ENCODE data around the gene CASZ1. TPM values are rescaled to one million over a fixed set of nuclear protein-coding genes. Genes with fewer than 3 reads are reported as not detected.
A peak's percentile ranks its signal among the peaks of the same experiment; 100 is the strongest.

CASZ1 gene
- total and polyA plus RNA-seq, 5 experiments from 2014 or later, result 0.60 to 13.0 (median 1.4) TPM

DNA sequence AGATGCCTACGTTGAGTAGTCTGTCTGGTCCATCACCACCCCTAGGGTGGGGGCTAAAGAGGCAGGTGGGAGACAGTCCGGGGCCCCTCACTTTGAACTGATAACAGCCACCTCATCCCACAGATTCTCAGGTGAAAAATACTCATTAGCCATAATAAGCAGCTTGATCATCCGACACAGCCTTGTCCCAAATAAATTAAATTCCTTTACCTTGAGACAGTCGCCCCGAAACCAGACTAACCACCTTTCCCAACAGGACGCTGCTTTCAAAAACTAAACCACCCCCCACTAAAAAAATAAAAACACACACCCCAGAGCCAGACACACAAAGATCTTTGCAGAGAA, 103.3 kb downstream of the CASZ1 start:
- POLR2A ChIA-PET, result interaction anchor here (0.6 kb wide), 1 partner anchor 18 kb away, joined by 4 read pairs; no protein-coding TSS in a partner anchor
- peaks cover 11 to 17% (median 16%) of the 10 kb centered on the region in 4 donors for H3K4me1 Mint-ChIP-seq
- DNase-seq (no peak), ATAC-seq (no peak)
- no peaks in the 10 kb centered on the region for H3K9me3 Mint-ChIP-seq
- peak overlapping the region; percentile 79 to 96 (median 92) for H3K4me3 Mint-ChIP-seq
- no peaks in the 10 kb centered on the region for H3K36me3 Mint-ChIP-seq
- H3K27me3 Mint-ChIP-seq, result no peaks in the 10 kb centered on the region
- H3K27ac Mint-ChIP-seq, result peak overlapping the region; percentile 60 to 96 (median 94)

DNA sequence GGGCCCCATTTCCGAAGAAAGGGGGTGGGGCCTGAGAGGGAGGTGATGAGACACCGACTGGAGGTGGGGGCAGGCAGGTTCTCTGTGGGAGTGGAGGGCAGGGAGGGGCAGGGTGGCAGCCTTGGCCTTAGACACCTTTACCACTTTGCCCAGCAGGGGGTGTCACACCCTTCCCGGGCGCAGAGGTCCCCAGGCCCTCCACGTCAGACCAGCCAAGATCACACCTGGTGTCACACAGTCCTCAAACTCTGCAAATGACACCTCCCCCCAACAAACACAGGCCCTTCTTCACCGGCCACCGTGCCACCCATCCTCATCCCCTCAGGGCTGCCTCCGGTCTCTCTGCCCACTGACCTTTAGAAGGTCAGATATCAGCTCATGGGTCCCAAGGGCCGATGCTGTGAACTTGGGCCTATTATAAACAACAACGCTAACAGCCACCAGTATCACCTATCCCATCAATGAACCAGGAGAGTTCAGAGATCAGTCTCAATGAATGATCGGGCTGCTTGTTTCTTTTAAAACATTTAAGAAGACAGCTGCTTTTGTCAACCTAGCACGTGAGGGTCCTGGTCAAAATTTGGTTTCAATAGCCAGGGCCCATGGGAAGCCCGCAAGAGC, 103.9 kb downstream of the CASZ1 start:
- H3K27ac Mint-ChIP-seq, result peak overlapping the region; percentile 46 to 96 (median 82)
- DNase-seq, result peak; percentile 54 to 81 (median 68)
- POLR2A ChIA-PET, result no interaction called here
- H3K36me3 Mint-ChIP-seq, result no peaks in the 10 kb centered on the region
- no peaks in the 10 kb centered on the region for H3K27me3 Mint-ChIP-seq
- peak; percentile 52 to 66 for ATAC-seq
- peaks cover 12 to 19% (median 17%) of the 10 kb centered on the region in 4 donors for H3K4me1 Mint-ChIP-seq
- peak overlapping the region; percentile 72 to 96 (median 88) for H3K4me3 Mint-ChIP-seq
- H3K9me3 Mint-ChIP-seq, result no peaks in the 10 kb centered on the region

DNA sequence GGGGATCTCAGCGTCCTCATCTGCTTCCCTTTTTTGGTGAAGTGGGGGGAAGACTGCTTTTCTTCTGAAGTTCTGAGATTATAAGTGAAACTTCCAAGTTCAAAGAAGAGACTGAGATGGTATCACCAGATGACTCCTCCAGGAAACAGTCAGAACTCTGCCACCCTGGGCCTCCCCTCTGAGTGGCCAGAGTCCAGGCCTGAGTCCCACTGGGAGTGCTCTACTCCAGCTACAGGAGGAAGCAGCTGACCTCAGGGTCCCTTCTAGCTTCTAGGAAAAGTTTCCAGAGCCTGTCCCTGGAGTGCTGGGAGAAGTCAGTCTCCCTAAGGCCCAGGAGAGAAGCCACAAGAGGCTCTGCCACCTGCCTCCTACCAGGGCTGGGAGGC, 104.7 kb downstream of the CASZ1 start:
- Mint-ChIP-seq H3K4me1 (peaks cover 12 to 19% (median 17%) of the 10 kb centered on the region in 4 donors), H3K27me3 (no peaks in the 10 kb centered on the region), H3K36me3 (no peaks in the 10 kb centered on the region), H3K27ac (no peak overlapping the region), H3K4me3 (peak overlapping the region in 1 of 10 donors; percentile 62), H3K9me3 (no peaks in the 10 kb centered on the region)
- no peak for ATAC-seq
- no peak for DNase-seq
- POLR2A ChIA-PET, result no interaction called here

DNA sequence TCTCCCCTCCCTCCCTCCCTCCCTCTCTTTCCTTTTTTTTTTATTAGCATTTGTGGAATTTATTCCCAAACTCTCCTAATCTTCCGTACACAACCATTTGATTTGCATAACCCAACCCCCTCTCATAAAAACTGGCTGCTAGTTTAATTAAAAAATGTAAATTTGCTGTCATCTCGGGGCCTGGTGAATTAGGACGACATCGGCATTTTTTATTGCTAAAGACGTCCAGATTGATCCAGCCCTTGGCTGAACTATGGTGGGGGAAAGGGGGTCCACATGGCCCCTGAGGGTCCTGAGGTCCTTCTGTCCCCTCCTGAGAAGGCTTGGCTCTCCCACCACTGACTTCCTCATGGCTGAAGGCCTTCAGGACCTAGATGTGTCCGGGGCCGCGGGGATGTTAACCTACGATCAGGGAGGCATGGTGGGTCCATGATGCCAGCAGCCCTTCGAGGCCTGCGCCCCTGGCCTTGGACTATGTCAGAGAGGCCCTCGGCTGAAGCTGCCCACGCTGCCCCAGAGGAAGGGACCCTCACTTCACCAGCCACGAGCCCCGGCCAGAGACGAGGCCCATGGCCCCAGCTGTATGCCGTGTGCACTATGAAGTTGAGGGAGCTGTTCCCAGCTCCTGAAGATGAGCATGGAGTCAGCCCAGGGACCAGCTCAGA, 105.2 kb downstream of the CASZ1 start:
- Mint-ChIP-seq H3K4me3 (peak overlapping the region in 1 of 10 donors; percentile 62), H3K9me3 (no peaks in the 10 kb centered on the region), H3K4me1 (peaks cover 12 to 19% (median 17%) of the 10 kb centered on the region in 4 donors), H3K27me3 (no peaks in the 10 kb centered on the region), H3K36me3 (no peaks in the 10 kb centered on the region), H3K27ac (peak overlapping the region in 1 of 10 donors; percentile 11)
- ATAC-seq, result no peak
- POLR2A ChIA-PET, result no interaction called here
- no peak for DNase-seq

DNA sequence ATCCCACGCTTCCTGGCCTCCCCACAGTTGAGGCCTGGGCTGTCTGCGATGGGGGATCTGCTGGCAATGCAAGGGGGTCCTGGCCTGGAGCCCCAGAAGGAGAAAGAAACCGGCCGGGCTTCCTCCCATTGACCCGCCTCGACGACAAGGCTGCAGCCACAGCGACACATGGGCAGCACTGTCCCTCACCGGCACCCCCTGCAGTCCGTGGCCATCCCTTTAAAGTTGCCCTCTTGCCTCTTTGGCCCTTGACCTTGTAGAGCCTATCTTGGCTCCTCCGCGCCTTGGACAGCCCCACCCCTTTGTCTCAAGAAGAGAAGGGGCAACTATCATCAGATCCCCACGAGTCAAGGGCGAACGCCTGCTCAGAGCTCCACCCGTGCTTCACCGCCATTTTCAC, 106.0 kb downstream of the CASZ1 start:
- Mint-ChIP-seq H3K27me3 (no peaks in the 10 kb centered on the region), H3K36me3 (no peaks in the 10 kb centered on the region), H3K27ac (no peak overlapping the region), H3K4me3 (no peak overlapping the region), H3K9me3 (no peaks in the 10 kb centered on the region), H3K4me1 (peaks cover 13 to 17% (median 16%) of the 10 kb centered on the region in 4 donors)
- DNase-seq (no peak), ATAC-seq (no peak)
- POLR2A ChIA-PET, result interaction anchor here (0.6 kb wide), 1 partner anchor 330 kb away, joined by 3 read pairs; no protein-coding TSS in a partner anchor

DNA sequence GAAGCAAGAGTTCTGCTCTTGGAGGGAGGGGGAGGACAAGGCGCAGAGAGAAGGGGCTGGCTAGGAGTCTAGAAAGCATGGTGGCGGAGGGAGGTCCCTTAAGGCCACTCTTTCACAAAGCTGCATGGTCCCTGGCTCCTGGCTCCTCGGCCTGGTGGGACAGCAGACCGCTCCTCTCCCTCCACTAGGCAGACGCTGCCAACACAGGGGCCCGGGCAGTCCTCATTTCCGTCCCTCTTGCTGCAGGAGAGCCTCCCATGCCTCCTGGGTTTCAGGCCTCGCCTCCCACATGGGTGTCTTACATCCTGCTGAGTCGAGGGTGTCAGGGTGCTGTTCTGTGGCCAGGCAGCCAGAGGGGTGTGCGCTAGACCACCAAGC, 108.0 kb downstream of the CASZ1 start:
- H3K36me3 Mint-ChIP-seq, result no peaks in the 10 kb centered on the region
- peak overlapping the region in 1 of 10 donors; percentile 51 for H3K27ac Mint-ChIP-seq
- H3K4me3 Mint-ChIP-seq, result no peak overlapping the region
- DNase-seq (no peak), ATAC-seq (no peak)
- peaks cover 12 to 15% (median 14%) of the 10 kb centered on the region in 4 donors for H3K4me1 Mint-ChIP-seq
- no peaks in the 10 kb centered on the region for H3K27me3 Mint-ChIP-seq
- POLR2A ChIA-PET, result no interaction called here
- no peaks in the 10 kb centered on the region for H3K9me3 Mint-ChIP-seq

DNA sequence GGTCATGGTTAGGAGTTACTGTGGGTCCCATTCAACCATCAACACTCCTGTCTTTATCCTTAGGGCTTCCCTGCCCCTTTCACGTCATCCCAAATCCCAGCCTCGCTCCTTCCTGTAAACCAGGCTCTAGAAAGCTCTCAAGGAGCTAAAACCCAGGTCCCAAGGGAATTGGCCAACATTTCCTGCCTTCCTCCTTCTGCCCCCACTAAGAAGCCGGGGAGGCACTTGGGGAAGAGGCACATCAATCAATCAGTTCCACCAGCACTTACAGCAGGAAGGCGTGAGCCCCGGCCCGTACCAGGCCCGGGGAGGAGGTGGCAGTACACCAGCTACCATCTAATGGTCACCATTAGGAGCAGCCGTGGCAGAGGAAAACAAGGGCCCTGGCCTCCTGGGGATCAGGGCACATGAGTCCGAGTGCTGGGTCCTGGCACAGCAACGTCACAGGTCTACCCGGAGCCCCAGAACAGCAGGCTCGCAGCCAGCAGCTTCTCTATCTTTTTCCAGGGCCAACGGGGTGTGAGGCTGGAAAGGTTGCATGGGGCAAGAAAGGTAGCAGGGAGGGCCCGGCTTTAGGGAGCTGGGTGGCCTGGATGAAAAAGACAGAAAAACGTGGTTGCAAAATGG, 108.6 kb downstream of the CASZ1 start:
- H3K9me3 Mint-ChIP-seq, result no peaks in the 10 kb centered on the region
- ATAC-seq (no peak), DNase-seq (no peak)
- no peaks in the 10 kb centered on the region for H3K36me3 Mint-ChIP-seq
- H3K4me3 Mint-ChIP-seq, result no peak overlapping the region
- no peaks in the 10 kb centered on the region for H3K27me3 Mint-ChIP-seq
- peaks cover 9 to 12% (median 10%) of the 10 kb centered on the region in 4 donors for H3K4me1 Mint-ChIP-seq
- POLR2A ChIA-PET, result no interaction called here
- peak overlapping the region in 2 of 10 donors; percentile 51 to 84 for H3K27ac Mint-ChIP-seq

DNA sequence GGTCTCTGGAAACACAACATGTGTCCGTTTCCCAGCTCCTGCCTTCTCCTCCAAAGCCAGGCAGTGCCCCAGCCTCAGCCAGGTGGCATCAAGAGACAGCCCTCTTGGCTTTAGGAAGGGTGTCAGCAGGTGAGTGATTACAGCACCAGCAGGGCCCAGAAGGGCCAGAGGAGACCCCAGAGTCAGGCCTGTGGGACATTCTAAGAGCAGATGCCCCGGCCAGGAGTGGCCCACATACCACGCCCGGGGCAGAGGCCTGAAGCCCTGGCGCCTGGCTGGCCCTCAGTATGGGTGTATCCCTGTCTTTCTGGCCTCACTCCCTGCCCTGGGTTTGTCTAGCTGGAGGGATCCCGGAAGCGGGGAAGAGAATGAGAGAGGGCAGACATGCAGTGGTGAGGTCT, 109.2 kb downstream of the CASZ1 start:
- no peaks in the 10 kb centered on the region for H3K36me3 Mint-ChIP-seq
- no peak for ATAC-seq
- no peak for DNase-seq
- peak overlapping the region in 2 of 10 donors; percentile 24 to 84 for H3K27ac Mint-ChIP-seq
- H3K9me3 Mint-ChIP-seq, result no peaks in the 10 kb centered on the region
- H3K27me3 Mint-ChIP-seq, result no peaks in the 10 kb centered on the region
- H3K4me1 Mint-ChIP-seq, result peaks cover 4 to 11% (median 7%) of the 10 kb centered on the region in 4 donors
- POLR2A ChIA-PET, result no interaction called here
- H3K4me3 Mint-ChIP-seq, result no peak overlapping the region

DNA sequence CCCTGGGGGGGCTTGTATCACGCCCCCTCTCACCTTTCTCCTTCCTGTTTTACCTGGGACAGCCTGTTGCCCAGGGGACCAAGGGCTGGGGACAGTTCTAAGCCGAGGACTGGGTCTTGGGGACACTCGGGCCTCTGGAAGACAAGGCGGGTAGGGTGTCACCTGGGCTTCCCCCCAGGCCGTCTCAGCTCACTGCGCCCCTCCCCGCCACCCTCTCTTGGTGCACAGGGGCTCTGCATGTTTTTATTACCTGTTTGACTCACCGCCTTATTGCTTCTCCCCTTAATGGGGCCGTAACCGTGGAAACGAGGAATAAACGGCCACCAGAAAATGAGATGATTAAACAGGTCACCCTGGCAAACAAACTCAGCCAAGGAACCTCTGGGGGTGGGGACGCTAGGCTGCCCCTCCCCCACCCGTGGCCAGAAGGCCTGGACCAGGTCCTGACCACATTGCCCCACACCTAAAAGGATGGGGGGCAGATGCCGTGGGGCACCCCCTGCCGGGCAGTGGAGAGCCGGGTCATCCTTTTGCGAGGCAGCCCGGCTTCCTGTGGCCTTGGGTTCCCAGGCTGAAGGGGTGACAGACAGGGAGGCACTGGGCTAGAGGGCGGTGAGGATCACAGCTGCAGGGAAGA, 109.9 kb downstream of the CASZ1 start:
- Mint-ChIP-seq H3K4me1 (peaks cover 4 to 14% (median 7%) of the 10 kb centered on the region in 4 donors), H3K4me3 (no peak overlapping the region), H3K27me3 (no peaks in the 10 kb centered on the region), H3K36me3 (no peaks in the 10 kb centered on the region), H3K27ac (peak overlapping the region in 1 of 10 donors; percentile 84), H3K9me3 (no peaks in the 10 kb centered on the region)
- ATAC-seq (no peak), DNase-seq (no peak)
- POLR2A ChIA-PET, result no interaction called here

DNA sequence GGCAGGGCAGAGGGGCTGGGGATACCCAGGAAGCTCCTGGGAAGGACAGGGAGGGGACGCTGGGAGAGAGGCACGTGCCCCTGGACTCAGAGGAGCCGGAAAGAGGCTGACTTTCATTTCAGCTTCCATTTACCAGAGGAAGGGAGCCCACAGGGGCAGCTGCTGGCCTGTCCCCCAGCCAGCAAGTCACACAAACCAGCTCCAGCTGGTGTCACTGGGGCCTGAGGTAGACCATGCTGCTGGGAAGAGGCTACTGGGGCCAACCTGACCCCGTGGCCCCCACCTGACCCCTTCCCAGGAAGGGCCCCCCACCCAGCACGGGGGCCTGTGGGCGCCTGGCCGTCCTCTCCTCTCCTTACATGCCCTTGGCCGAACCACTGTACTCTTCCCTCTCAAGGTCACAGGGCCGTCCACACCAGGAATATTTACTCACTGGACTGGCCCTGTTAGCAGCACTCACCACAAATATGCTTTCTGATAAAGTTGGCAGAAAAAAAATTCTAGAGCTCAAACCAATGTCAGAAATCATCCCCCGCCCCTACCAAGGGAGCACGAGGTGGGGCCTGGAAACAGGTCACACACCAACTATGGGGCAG, 110.5 kb downstream of the CASZ1 start:
- DNase-seq (no peak), ATAC-seq (no peak)
- H3K4me3 Mint-ChIP-seq, result no peak overlapping the region
- H3K36me3 Mint-ChIP-seq, result no peaks in the 10 kb centered on the region
- peak overlapping the region in 2 of 10 donors; percentile 14 to 46 for H3K27ac Mint-ChIP-seq
- POLR2A ChIA-PET, result no interaction called here
- H3K9me3 Mint-ChIP-seq, result no peaks in the 10 kb centered on the region
- H3K27me3 Mint-ChIP-seq, result no peaks in the 10 kb centered on the region
- H3K4me1 Mint-ChIP-seq, result peaks cover 4 to 20% (median 8%) of the 10 kb centered on the region in 4 donors

DNA sequence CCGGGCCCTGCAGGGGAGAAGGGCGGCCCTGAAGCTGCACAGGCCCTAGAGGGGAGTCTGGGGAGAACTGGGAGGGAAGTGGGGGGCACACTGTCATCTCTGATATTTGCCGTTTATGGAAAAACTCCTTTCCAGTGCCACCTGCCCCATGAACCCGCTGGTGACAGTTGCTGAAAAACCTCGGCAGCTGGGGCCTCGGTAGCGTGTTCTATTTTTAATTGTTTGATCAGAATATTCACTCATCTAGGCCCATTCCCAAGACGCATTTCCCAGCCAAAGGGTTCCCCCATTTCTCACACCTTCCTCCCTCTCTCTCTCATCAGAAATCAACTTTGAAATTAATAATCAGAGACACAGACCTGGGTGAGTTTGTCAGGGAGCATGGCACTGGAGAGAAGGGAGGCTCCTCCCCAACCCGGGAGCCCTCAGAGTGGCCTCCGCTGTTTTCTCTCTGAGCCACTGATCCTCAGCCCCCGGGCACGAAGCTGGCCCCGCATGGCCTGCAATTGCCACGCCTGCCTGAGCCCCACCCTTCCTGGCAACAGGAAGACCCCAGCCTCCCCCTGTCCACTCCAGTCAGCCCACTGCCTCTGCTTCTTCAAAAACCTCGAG, 111.1 kb downstream of the CASZ1 start:
- Mint-ChIP-seq H3K9me3 (no peaks in the 10 kb centered on the region), H3K4me3 (no peak overlapping the region), H3K36me3 (no peaks in the 10 kb centered on the region), H3K4me1 (peaks cover 4 to 22% (median 8%) of the 10 kb centered on the region in 4 donors), H3K27ac (peak overlapping the region in 1 of 10 donors; percentile 14), H3K27me3 (no peaks in the 10 kb centered on the region)
- DNase-seq (no peak), ATAC-seq (no peak)
- POLR2A ChIA-PET, result no interaction called here

DNA sequence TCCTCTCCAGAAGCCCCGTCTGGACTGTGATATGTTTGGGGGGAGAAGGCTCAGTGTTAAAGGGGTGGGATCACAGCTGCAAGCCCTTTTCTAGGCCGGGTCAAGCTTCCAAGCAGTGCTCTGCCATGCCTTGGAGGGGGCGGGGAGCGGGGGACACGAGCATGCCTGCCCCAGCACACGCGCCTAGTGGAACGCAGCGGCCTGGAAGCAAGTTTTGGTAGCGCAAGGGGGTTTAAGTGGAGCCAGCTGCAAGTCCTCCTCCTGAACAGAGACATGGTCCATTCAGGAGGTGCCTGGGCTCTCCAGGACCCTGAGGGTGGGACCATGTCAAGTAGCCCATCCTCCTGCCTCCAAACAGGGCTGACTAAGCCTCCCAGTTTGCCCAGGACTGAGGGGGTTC, 112.2 kb downstream of the CASZ1 start:
- ATAC-seq (no peak), DNase-seq (no peak)
- H3K27me3 Mint-ChIP-seq, result no peaks in the 10 kb centered on the region
- H3K9me3 Mint-ChIP-seq, result no peaks in the 10 kb centered on the region
- peaks cover 4 to 29% (median 10%) of the 10 kb centered on the region in 4 donors for H3K4me1 Mint-ChIP-seq
- H3K27ac Mint-ChIP-seq, result no peak overlapping the region
- no peak overlapping the region for H3K4me3 Mint-ChIP-seq
- H3K36me3 Mint-ChIP-seq, result no peaks in the 10 kb centered on the region
- POLR2A ChIA-PET, result no interaction called here
